GM12878 (cell line): Measurements from ENCODE around the gene ATP6V1A. TPM values are rescaled to one million over a fixed set of nuclear protein-coding genes. Genes with fewer than 3 reads are reported as not detected.
A peak's percentile ranks its signal among the peaks of the same experiment; 100 is the strongest.

ENCODE experiments used
- ATAC-seq: fragments of 200-7000 bp; cut with Tn5 transposase; 3 replicates; pipeline ENCODE4 v1.9.1; 2020; ENCODE audit warnings: mild to moderate bottlenecking, moderate library complexity
- BruUV-seq: library from RNA; stranded (reverse); fragments of 400-500 nt; replicated peaks from 2 replicates; lab custom pipeline; 2021; lab: Mats Ljungman, UMichigan
- CTCF ChIA-PET: fragments of 300-600 bp; sonication (Branson Sonifier 250); formaldehyde crosslinking; extraction: SDS; loops from one replicate; lab custom pipeline; 2021; ENCODE audit warnings: inconsistent platforms; lab: Yijun Ruan, JAX
- POLR2A ChIA-PET: fragments of 350-600 bp; formaldehyde crosslinking; extraction: SDS; loops from one replicate; lab custom pipeline; 2021; ENCODE audit warnings: inconsistent platforms; lab: Charles Lee
- RAD21 ChIA-PET: fragments of 300-600 bp; sonication (Branson Sonifier 250); formaldehyde crosslinking; loops from one replicate; lab custom pipeline; 2023; ENCODE audit warnings: antibody characterized with exemption; ENCODE audit not compliant: unreplicated experiment; lab: Charles Lee
- SMC1A ChIA-PET: fragments of 300-600 bp; sonication (Branson Sonifier 250); formaldehyde crosslinking; loops from one replicate; lab custom pipeline; 2023; ENCODE audit not compliant: unreplicated experiment, uncharacterized antibody; lab: Charles Lee
- DNase-seq: peaks from one replicate; pipeline ENCODE4 v3.0.0-alpha.2; 2011; ENCODE audit warnings: low read depth, low spot score
- FAIRE-seq: peaks from 3 replicates; lab custom pipeline; 2011; peaks lifted over from hg19 to GRCh38; lab: Jason Lieb, UNC
- H2AFZ ChIP-seq: 2 replicates; pipeline ENCODE4 v1.6.0; 2011; ENCODE audit warnings: low read depth, low read length, control low read depth; ENCODE audit not compliant: control insufficient read depth
- H3K27ac ChIP-seq: 2 replicates; pipeline ENCODE4 v1.5.1; 2011; ENCODE audit warnings: control low read depth; ENCODE audit not compliant: control insufficient read depth, insufficient read depth
- H3K27me3 ChIP-seq, 2 experiments: replicated peaks in 1 of 2; 2 replicates each; pipeline versions ENCODE4 v1.6.0 to v1.6.1; 2011; ENCODE audit warnings: low read length in 1 of 2; ENCODE audit not compliant: control insufficient read depth in 2 of 2, insufficient read depth in 2 of 2
- H3K36me3 ChIP-seq, 2 experiments: 2 replicates each; pipeline ENCODE4 v1.5.1; 2011; ENCODE audit warnings: low read length in 1 of 2; ENCODE audit not compliant: control insufficient read depth in 2 of 2, insufficient read depth in 2 of 2
- H3K4me1 ChIP-seq: 2 replicates; pipeline ENCODE4 v1.6.1; 2011; ENCODE audit warnings: mild to moderate bottlenecking, low read length, moderate library complexity, mixed read lengths; ENCODE audit not compliant: control insufficient read depth, insufficient read depth
- H3K4me2 ChIP-seq: 2 replicates; pipeline ENCODE4 v1.6.0; 2011; ENCODE audit warnings: control low read depth; ENCODE audit not compliant: control insufficient read depth, insufficient read depth
- H3K4me3 ChIP-seq: fragments of 200-600 bp; sonication (generic); 2 replicates; pipeline ENCODE4 v1.5.1; 2016
- H3K79me2 ChIP-seq: 2 replicates; pipeline ENCODE4 v1.6.0; 2011; ENCODE audit warnings: low read length; ENCODE audit not compliant: control insufficient read depth, insufficient read depth
- H3K9ac ChIP-seq: 2 replicates; pipeline ENCODE4 v1.8.0; 2011; ENCODE audit warnings: low read length, control low read depth, mixed read lengths; ENCODE audit not compliant: control insufficient read depth, insufficient read depth
- H3K9me3 ChIP-seq: replicated peaks from 3 replicates; pipeline ENCODE4 v1.5.1; 2011; ENCODE audit warnings: mild to moderate bottlenecking, low read length; ENCODE audit not compliant: control insufficient read depth, insufficient read depth
- H4K20me1 ChIP-seq: 2 replicates; pipeline ENCODE4 v1.6.0; 2011; ENCODE audit not compliant: control insufficient read depth, insufficient read depth
- CHD2 ChIP-seq: IDR thresholded peaks from 2 replicates; pipeline ENCODE4 v1.6.1; 2011; ENCODE audit warnings: low read depth, low read length, improper control_type of control experiment, borderline replicate concordance
- KAT2A ChIP-seq: conservative IDR thresholded peaks from 2 replicates; pipeline ENCODE4 v1.6.1; 2011; ENCODE audit warnings: low read depth, low read length; ENCODE audit not compliant: control insufficient read depth
- PAX8 ChIP-seq: fragments of 450-650 bp; IDR thresholded peaks from 2 replicates; pipeline ENCODE4 v1.6.1; 2017; ENCODE audit warnings: mild to moderate bottlenecking, moderate library complexity
- RB1 ChIP-seq: fragments of 450-650 bp; formaldehyde crosslinking; IDR thresholded peaks from 2 replicates; pipeline ENCODE4 v1.6.1; 2017; ENCODE audit warnings: mild to moderate bottlenecking, borderline replicate concordance
- SUZ12 ChIP-seq: fragments of 200-600 bp; sonication (generic); IDR thresholded peaks from one replicate; pipeline ENCODE4 v1.6.1; 2018; ENCODE audit warnings: antibody characterized with exemption, mild to moderate bottlenecking; ENCODE audit not compliant: unreplicated experiment
- TCF7 ChIP-seq: IDR thresholded peaks from 2 replicates; pipeline ENCODE4 v1.6.1; 2014; ENCODE audit warnings: antibody characterized with exemption, borderline replicate concordance
- WRNIP1 ChIP-seq: IDR thresholded peaks from 2 replicates; pipeline ENCODE4 v1.6.1; 2011; ENCODE audit warnings: low read depth, low read length, improper control_type of control experiment, borderline replicate concordance
- YY1 ChIP-seq: IDR thresholded peaks from 2 replicates; pipeline ENCODE4 v1.6.1; 2011; ENCODE audit warnings: low read depth, mild to moderate bottlenecking, low read length
- ZNF207 ChIP-seq: fragments of 450-650 bp; IDR thresholded peaks from 2 replicates; pipeline ENCODE4 v1.6.1; 2014; ENCODE audit warnings: antibody characterized with exemption, mild to moderate bottlenecking, borderline replicate concordance
- WGBS: methylation state at CpG from one replicate; pipeline ENCODE4 v1.1.6; 2016; ENCODE audit warnings: low lambda C conversion rate; ENCODE audit not compliant: insufficient replicate concordance, insufficient coverage; ENCODE audit errors: missing lambda C conversion rate; 5-methylcytosine and 5-hydroxymethylcytosine counted together
- in situ Hi-C: fragments of 300-500 bp; cut with MboI; formaldehyde crosslinking; loops from 9 replicates; pipeline ENCODE4 v1.14.3; 2018; ENCODE audit warnings: mixed read lengths
- intact Hi-C: fragments of 100-400 bp; cut with micrococcal nuclease; formaldehyde crosslinking; loops from one replicate; pipeline ENCODE4 v1.14.2; 2022; ENCODE audit not compliant: unreplicated experiment
- polyA plus RNA-seq, 11 experiments: library from polyadenylated mRNA; depleted of rRNA in 4 of 11; unstranded in 6 of 11; stranded (reverse) in 5 of 11; fragments of >200 nt; fragmentation: Nextera tagmentation in 4 of 11; fragmentation: Illumina TruSeq in 1 of 11; extraction: Ambion mirVana in 4 of 11; extraction: Trizol in 1 of 11; gene quantifications; 1 replicate in 1 of 11; 2 replicates in 10 of 11; pipeline versions ENCODE4 v1.2.1 to v1.2.3, GENCODE V29; 2011 to 2016; ENCODE audit warnings: inconsistent platforms in 2 of 11, missing spikeins in 2 of 11, low read depth in 1 of 11
- total RNA-seq, 4 experiments: library from RNA; depleted of rRNA in 3 of 4; stranded (reverse); fragments of >200 nt in 3 of 4; fragmentation: Illumina TruSeq in 1 of 4; extraction: Trizol in 1 of 4; gene quantifications; 2 replicates each; pipeline versions ENCODE4 v1.2.1 to v1.2.3, GENCODE V29; 2013 to 2021
- TF ChIP-seq, protein P1 (sequence below): fragments of 450-650 bp; IDR thresholded peaks from 2 replicates; pipeline ENCODE4 v1.6.1; 2016; ENCODE audit warnings: mild to moderate bottlenecking
- TF ChIP-seq, protein P2 (sequence below): fragments of 450-650 bp; IDR thresholded peaks from 2 replicates; pipeline ENCODE4 v1.6.1; 2017; ENCODE audit warnings: mild to moderate bottlenecking, low read depth, inconsistent platforms; ENCODE audit not compliant: poor library complexity, severe bottlenecking

The ATP6V1A gene
- total and polyA plus RNA-seq, 10 of the 15 experiments (the other 5 are each of a cell fraction or from before 2014, with no cell fraction given) = 22.4 to 65.8 (median 47.7) TPM

- DNase-seq (no peak), ATAC-seq (no peak; the same call in 2 of the 3 replicates), FAIRE-seq (no peak)
- no peak overlapping the region; the same call in 1 of the 2 replicates for H3K4me2 ChIP-seq
- peak overlapping the region; percentile 34; the same call in 1 of the 2 replicates for H3K27ac ChIP-seq
- POLR2A ChIA-PET = no interaction called here
- no peak overlapping the region for H3K9ac ChIP-seq
- H3K9me3 ChIP-seq = no peaks in the 10 kb centered on the region
- CTCF ChIA-PET = interaction anchor here (0.7 to 3.3 kb wide), 6 partner anchors 10 to 106 kb away, joined by 3 to 16 read pairs (median 6); no protein-coding TSS in a partner anchor
- H4K20me1 ChIP-seq = no peaks in the 10 kb centered on the region
- no peak overlapping the region; the same call in 1 of the 2 replicates for H2AFZ ChIP-seq
- H3K36me3 ChIP-seq = peaks cover 0 to 2% of the 10 kb centered on the region in 2 experiments; a peak in 2 of 4 replicates
- H3K4me3 ChIP-seq = no peak overlapping the region
- 0 out of 2 replicates have a peak, but pooled peaks have one; percentile 18 for TF ChIP-seq YY1
- TF ChIP-seq, protein P1, sequence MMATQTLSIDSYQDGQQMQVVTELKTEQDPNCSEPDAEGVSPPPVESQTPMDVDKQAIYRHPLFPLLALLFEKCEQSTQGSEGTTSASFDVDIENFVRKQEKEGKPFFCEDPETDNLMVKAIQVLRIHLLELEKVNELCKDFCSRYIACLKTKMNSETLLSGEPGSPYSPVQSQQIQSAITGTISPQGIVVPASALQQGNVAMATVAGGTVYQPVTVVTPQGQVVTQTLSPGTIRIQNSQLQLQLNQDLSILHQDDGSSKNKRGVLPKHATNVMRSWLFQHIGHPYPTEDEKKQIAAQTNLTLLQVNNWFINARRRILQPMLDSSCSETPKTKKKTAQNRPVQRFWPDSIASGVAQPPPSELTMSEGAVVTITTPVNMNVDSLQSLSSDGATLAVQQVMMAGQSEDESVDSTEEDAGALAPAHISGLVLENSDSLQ = peak; percentile 31; the same call in 1 of the 2 replicates
- no peak for TF ChIP-seq PAX8
- H3K27me3 ChIP-seq = no peaks in the 10 kb centered on the region
- no TSS peak for BruUV-seq
- in situ Hi-C loops = no loop called here
- H3K4me1 ChIP-seq = peaks cover 7% of the 10 kb centered on the region
- SMC1A ChIA-PET = interaction anchor here (0.8 to 3.5 kb wide), 13 partner anchors 10 to 61 kb away, joined by 3 to 12 read pairs (median 4); no protein-coding TSS in a partner anchor
- RAD21 ChIA-PET = interaction anchor here (0.9 to 1.4 kb wide), 6 partner anchors 13 to 429 kb away, joined by 3 to 5 read pairs (median 4); partner anchors contain the start of gene ATP6V1A
- 56% methylated on average over 4 of the region's 4 CpGs for WGBS
- intact Hi-C loops = loop anchor here (5.0 kb wide), 1 partner anchor 43 kb away; no protein-coding TSS in a partner anchor
- no peaks in the 10 kb centered on the region for H3K79me2 ChIP-seq
Measured at GRCh38 chr3:113783980-113784379, 37.1 kb downstream of the ATP6V1A start.

DNA sequence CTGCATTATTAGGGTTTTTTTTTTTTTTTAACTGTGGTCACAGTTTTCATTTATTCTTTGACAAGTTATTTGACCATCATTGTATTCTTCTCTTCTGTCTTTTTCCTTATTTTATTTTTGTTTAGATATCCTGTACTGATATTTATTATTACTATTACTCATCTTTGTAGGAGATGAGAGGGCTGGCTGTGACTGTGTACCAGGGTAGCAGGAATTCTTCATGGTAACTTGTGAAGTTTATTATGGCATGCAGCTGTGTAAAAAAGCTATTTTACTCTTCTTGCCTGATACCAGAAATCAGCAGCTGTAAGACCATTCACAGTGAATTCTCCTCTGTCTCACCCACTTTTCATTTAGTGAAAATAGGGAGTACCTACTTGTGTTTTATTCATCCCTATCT lies 44.5 kb downstream of the ATP6V1A start:
- intact Hi-C loops (no loop called here), in situ Hi-C loops (no loop called here)
- RAD21 ChIA-PET = interaction anchor here (0.8 to 1.8 kb wide), 2 partner anchors 11 to 55 kb away, joined by 3 to 4 read pairs; no protein-coding TSS in a partner anchor
- SMC1A ChIA-PET = interaction anchor here (0.6 to 4.1 kb wide), 7 partner anchors 10 to 55 kb away, joined by 3 to 14 read pairs (median 3); no protein-coding TSS in a partner anchor
- Histone ChIP-seq H2AFZ (no peak overlapping the region), H3K27ac (no peak overlapping the region), H3K4me1 (no peaks in the 10 kb centered on the region), H3K27me3 (no peaks in the 10 kb centered on the region), H3K4me2 (no peak overlapping the region), H4K20me1 (no peaks in the 10 kb centered on the region), H3K9me3 (no peaks in the 10 kb centered on the region), H3K4me3 (no peak overlapping the region), H3K9ac (no peak overlapping the region), H3K36me3 (peaks cover 2 to 3% of the 10 kb centered on the region in 2 experiments; a peak in 3 of 4 replicates), H3K79me2 (no peaks in the 10 kb centered on the region)
- BruUV-seq = no TSS peak
- FAIRE-seq (no peak), ATAC-seq (no peak), DNase-seq (no peak)
- POLR2A ChIA-PET = interaction anchor here (0.8 kb wide), 1 partner anchor 86 kb away, joined by 3 read pairs; no protein-coding TSS in a partner anchor
- CTCF ChIA-PET = interaction anchor here (0.6 to 2.4 kb wide), 6 partner anchors 11 to 754 kb away, joined by 3 to 7 read pairs (median 4); no protein-coding TSS in a partner anchor
- TF ChIP-seq, protein P2, sequence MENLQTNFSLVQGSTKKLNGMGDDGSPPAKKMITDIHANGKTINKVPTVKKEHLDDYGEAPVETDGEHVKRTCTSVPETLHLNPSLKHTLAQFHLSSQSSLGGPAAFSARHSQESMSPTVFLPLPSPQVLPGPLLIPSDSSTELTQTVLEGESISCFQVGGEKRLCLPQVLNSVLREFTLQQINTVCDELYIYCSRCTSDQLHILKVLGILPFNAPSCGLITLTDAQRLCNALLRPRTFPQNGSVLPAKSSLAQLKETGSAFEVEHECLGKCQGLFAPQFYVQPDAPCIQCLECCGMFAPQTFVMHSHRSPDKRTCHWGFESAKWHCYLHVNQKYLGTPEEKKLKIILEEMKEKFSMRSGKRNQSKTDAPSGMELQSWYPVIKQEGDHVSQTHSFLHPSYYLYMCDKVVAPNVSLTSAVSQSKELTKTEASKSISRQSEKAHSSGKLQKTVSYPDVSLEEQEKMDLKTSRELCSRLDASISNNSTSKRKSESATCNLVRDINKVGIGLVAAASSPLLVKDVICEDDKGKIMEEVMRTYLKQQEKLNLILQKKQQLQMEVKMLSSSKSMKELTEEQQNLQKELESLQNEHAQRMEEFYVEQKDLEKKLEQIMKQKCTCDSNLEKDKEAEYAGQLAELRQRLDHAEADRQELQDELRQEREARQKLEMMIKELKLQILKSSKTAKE = no peak
- no peak for TF ChIP-seq RB1
- no peak for TF ChIP-seq KAT2A
- no peak for TF ChIP-seq SUZ12
- no peak for TF ChIP-seq TCF7
- TF ChIP-seq WRNIP1 = no peak
- TF ChIP-seq ZNF207 = no peak
- no peak for TF ChIP-seq CHD2
